Gastrocnemius medialis (tissue), 4 donors: ENCODE results near the gene ACBD6. TPM values are rescaled to one million over a fixed set of nuclear protein-coding genes. Genes with fewer than 3 reads are reported as not detected.

Experiments
- ATAC-seq, 2 donors: fragments of 150-250 bp; one replicate each; pipeline ENCODE4 v1.9.1; 2016
- DNase-seq, 2 donors: peaks; one replicate each; pipeline ENCODE4 v3.0.0-alpha.2; 2019
- H3K27ac ChIP-seq, 4 donors: fragments of 200-600 bp; sonication (generic); 1 replicate in 1 of 4; 2 replicates in 3 of 4; pipeline ENCODE4 v1.5.1; 2016 to 2018; ENCODE audit warnings: mild to moderate bottlenecking in 2 of 4, moderate library complexity in 1 of 4
- H3K27me3 ChIP-seq, 3 donors: fragments of 200-600 bp; sonication (generic) in 2 of 3; 1 replicate in 1 of 3; 2 replicates in 2 of 3; pipeline versions ENCODE4 v1.5.1 to v1.6.0; 2016 to 2019; ENCODE audit warnings: mild to moderate bottlenecking in 1 of 3, moderate library complexity in 1 of 3
- H3K36me3 ChIP-seq, 2 donors: fragments of 200-600 bp; sonication (generic) in 1 of 2; one replicate each; pipeline ENCODE4 v1.5.1; 2017 to 2018
- H3K4me1 ChIP-seq, 2 donors: fragments of 200-600 bp; sonication (generic) in 1 of 2; one replicate each; pipeline ENCODE4 v1.5.1; 2016 to 2017; ENCODE audit warnings: mild to moderate bottlenecking in 2 of 2
- H3K4me3 ChIP-seq, 4 donors: fragments of 200-600 bp; sonication (generic) in 3 of 4; 1 replicate in 1 of 4; 2 replicates in 3 of 4; pipeline ENCODE4 v1.5.1; 2016 to 2019; ENCODE audit warnings: mild to moderate bottlenecking in 2 of 4
- H3K9me3 ChIP-seq, 3 donors: fragments of 200-600 bp; sonication (generic) in 2 of 3; 1 replicate in 1 of 3; 2 replicates in 2 of 3; pipeline ENCODE4 v1.5.1; 2016 to 2019
- CTCF ChIP-seq, 5 experiments: fragments of 450-650 bp in 3 of 5; fragments of 200-600 bp in 2 of 5; sonication (generic) in 2 of 5; IDR thresholded peaks in 4 of 5; conservative IDR thresholded peaks in 1 of 5; 1 replicate in 4 of 5; 2 replicates in 1 of 5; pipeline ENCODE4 v1.5.1; 2016 to 2019; ENCODE audit warnings: antibody characterized with exemption in 5 of 5, mild to moderate bottlenecking in 3 of 5, moderate library complexity in 3 of 5
- POLR2A ChIP-seq, 2 donors: fragments of 450-650 bp; IDR thresholded peaks; one replicate each; pipeline ENCODE4 v1.6.1; 2017; ENCODE audit warnings: antibody characterized with exemption in 2 of 2, mild to moderate bottlenecking in 2 of 2, moderate library complexity in 2 of 2
- in situ Hi-C, 4 donors: fragments of 200-750 bp; cut with MboI; loops; one replicate each; pipeline versions ENCODE4 v1.15.0 to v1.8.0; 2017; ENCODE audit warnings: low sequenced_read_pairs in 4 of 4
- intact Hi-C: fragments of 100-400 bp; cut with DNase I; formaldehyde crosslinking; loops from one replicate; pipeline ENCODE4 v1.15.1; 2023; ENCODE audit warnings: low total_unique reads
- total RNA-seq, 4 donors: library from RNA; depleted of rRNA; stranded (reverse); fragments of >200 nt; gene quantifications; one replicate each; pipeline versions ENCODE4 v1.1.0 to v1.2.3, GENCODE V29; 2016

The ACBD6 gene
- total RNA-seq, 4 donors from 2014 or later = 15.0 to 27.4 (median 19.1) TPM

DNA sequence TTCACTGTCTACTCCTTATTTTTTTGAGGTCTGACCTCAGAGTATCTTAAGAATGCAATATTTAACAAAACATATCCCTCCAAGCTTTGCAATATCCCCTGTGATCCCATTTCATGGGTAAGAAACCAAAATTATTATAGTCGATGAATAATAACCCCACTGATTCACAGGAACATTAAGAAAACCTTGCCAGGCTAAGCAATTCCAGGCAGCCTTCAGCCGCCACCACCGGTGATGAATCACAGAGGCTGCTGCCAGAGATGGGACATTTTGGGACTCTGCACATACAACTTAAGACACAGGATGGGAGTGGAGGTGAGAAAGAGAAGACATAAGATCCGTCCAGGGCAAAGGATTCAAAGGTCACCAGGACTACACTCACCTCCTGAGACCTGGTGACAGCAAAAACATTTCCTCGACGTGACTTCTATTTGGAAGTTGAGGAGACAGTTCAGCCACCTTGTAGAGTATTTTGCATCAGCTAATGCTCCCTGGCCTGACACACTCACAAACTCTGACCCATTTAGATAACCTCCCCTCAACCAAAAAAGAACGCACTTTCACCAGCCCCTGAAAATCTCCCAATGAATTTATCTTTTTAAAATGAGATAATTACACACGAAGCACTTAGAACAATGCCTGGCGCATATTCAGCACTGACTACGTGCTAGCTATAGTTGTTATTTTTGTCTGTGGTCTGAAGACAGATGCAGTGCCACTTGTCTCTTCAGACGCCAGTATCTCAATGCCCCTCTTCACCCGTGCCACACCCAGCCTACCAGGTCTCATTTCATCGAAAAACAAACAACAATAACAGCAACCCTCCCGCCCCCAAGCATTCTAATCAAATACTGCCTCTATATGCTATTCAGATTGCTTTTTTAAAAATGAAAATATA, 38.6 kb upstream of the ACBD6 start:
- peaks cover 0 to 7% of the 10 kb centered on the region in 2 donors for H3K4me1 ChIP-seq
- intact Hi-C loops = no loop called here
- in situ Hi-C loops = no loop called here
- ATAC-seq (peak in 1 of 2 donors; percentile 45), DNase-seq (no peak)
- TF ChIP-seq CTCF (IDR thresholded peaks at IDR 0.05 in 4 of 5, conservative IDR thresholded peaks at IDR 0.05 in 1 of 5) (no peak), POLR2A (IDR thresholded peaks at IDR 0.05) (no peak)
- no peaks in the 10 kb centered on the region for H3K27me3 ChIP-seq
- H3K27ac ChIP-seq = peak overlapping the region in 3 of 4 donors; percentile 16 to 42 (median 31)
- no peak overlapping the region for H3K4me3 ChIP-seq
- H3K36me3 ChIP-seq = no peaks in the 10 kb centered on the region
- H3K9me3 ChIP-seq = no peaks in the 10 kb centered on the region

DNA sequence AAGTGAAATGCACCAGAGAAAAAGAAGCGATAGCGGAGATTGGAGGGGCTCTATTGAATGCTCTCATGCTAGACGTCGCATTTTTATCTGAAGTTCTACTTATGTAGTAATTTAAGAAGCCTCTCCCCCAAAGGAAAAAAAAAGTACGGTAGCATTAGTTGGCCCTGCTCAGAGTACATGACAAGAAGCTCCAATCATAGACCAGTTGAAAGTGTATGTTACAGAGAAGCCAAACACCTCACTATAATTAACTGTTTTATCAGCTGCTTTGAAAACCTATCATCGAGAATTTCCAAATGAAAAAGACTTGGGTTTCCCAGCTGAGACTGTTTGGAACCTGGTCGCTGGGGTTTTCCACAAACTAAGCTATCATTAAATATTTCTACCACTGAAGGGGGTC, 36.8 kb upstream of the ACBD6 start:
- Histone ChIP-seq H3K27me3 (no peaks in the 10 kb centered on the region), H3K4me3 (no peak overlapping the region), H3K9me3 (no peaks in the 10 kb centered on the region), H3K36me3 (no peaks in the 10 kb centered on the region), H3K4me1 (peaks cover 0 to 7% of the 10 kb centered on the region in 2 donors), H3K27ac (no peak overlapping the region)
- no peak for DNase-seq
- intact Hi-C loops (no loop called here), in situ Hi-C loops (no loop called here)
- ATAC-seq = no peak
- TF ChIP-seq CTCF (IDR thresholded peaks at IDR 0.05 in 4 of 5, conservative IDR thresholded peaks at IDR 0.05 in 1 of 5) (no peak), POLR2A (IDR thresholded peaks at IDR 0.05) (no peak)

DNA sequence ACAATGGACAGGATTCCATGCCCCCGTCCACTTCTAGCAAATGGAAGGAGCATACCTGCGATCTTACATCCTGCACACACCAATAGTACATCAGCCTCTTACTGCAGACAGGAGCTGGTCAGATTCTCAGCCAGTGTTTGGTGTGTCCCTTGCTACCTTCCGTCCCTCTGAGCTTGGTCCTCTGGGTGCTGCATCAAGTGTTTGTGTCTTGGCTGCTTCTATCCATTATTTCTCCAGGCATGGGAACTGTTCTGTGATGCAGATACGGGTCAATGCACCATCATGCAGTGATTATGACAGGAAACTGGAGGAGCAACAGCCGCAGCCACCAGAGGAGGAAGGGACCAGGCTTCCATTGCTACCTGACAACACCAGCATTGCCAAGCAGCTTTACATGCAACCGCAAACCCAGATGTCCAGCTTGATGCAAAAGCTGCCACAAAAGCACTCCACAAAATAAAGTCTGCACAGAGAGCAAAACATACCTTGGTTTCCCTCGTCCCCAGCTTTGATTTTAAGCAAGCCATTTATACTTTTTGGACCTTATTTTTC, 34.5 kb upstream of the ACBD6 start:
- in situ Hi-C loops (no loop called here), intact Hi-C loops (no loop called here)
- Histone ChIP-seq H3K36me3 (no peaks in the 10 kb centered on the region), H3K4me1 (no peaks in the 10 kb centered on the region), H3K27me3 (no peaks in the 10 kb centered on the region), H3K4me3 (no peak overlapping the region), H3K9me3 (no peaks in the 10 kb centered on the region), H3K27ac (no peak overlapping the region)
- TF ChIP-seq POLR2A (IDR thresholded peaks at IDR 0.05) = no peak
- TF ChIP-seq CTCF (IDR thresholded peaks at IDR 0.05 in 4 of 5, conservative IDR thresholded peaks at IDR 0.05 in 1 of 5) = no peak
- DNase-seq (no peak), ATAC-seq (no peak)

DNA sequence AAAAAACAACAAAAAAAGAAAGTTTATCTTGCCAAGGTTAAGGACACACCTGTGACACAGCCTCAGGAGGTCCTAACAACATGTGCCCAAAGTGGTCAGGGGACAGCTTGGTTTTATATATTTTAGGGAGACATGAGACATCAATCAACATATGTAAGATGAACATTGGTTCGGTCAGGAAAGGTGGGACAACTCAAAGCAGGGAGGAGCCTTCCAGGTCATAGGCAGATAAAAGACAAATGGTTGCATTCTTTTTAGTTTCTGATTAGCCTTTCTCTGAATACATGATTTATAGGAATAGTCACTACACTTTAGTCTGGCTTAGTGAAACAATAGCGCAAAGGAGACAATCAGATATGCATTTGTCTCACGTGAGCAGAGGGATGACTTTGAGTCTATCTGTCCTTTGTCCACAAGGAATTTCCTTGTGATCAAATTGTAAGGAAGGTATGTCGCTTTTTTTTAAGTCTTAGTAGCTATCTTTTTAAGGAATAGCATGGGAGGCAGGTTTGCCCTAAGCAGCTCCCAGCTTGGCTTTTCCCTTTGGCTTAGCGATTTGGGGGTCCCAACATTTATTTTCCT, 33.1 kb upstream of the ACBD6 start:
- intact Hi-C loops = no loop called here
- TF ChIP-seq POLR2A (IDR thresholded peaks at IDR 0.05) (no peak), CTCF (IDR thresholded peaks at IDR 0.05 in 4 of 5, conservative IDR thresholded peaks at IDR 0.05 in 1 of 5) (no peak)
- ATAC-seq (no peak), DNase-seq (no peak)
- Histone ChIP-seq H3K4me1 (no peaks in the 10 kb centered on the region), H3K36me3 (no peaks in the 10 kb centered on the region), H3K27ac (no peak overlapping the region), H3K4me3 (no peak overlapping the region), H3K9me3 (no peaks in the 10 kb centered on the region), H3K27me3 (no peaks in the 10 kb centered on the region)
- in situ Hi-C loops = no loop called here
